Fibroblast of the aortic adventitia (primary cell): ENCODE data around the gene MARF1. TPM values are rescaled to one million over a fixed set of nuclear protein-coding genes. Genes with fewer than 3 reads are reported as not detected.
"Not testable (repeated sequence)": the region's sequence is repeated elsewhere in the genome, so short reads cannot be mapped to it uniquely, and the experiment has no call there.

Experiments
- DNase-seq: peaks from one replicate; pipeline ENCODE4 v3.0.0-alpha.2; 2010; ENCODE audit warnings: low read depth
- H3K4me3 ChIP-seq: 2 replicates; pipeline ENCODE4 v1.5.1; 2011; ENCODE audit warnings: low read depth, mild to moderate bottlenecking, control low read depth, low read length, moderate library complexity
- CTCF ChIP-seq: IDR thresholded peaks from 2 replicates; pipeline ENCODE4 v1.5.1; 2011; ENCODE audit warnings: mild to moderate bottlenecking, low read length, control low read depth, inconsistent platforms; ENCODE audit not compliant: insufficient read depth
- total RNA-seq: library from RNA; depleted of rRNA; stranded (reverse); fragments of >200 nt; gene quantifications from 2 replicates; pipeline ENCODE4 v1.2.3, GENCODE V29; 2012; ENCODE audit warnings: low replicate concordance

Gene MARF1
- total RNA-seq, 1 donor: 27.1 TPM

- TF ChIP-seq CTCF: no peak
- peak; percentile 94 for DNase-seq
- H3K4me3 ChIP-seq: no peak overlapping the region
These were observed 70.5 kb downstream of the MARF1 start for GRCh38 chr16:15572329-15573001.

GRCh38 chr16:15571557-15571956 is 71.4 kb downstream of the MARF1 start:
- no peak overlapping the region for H3K4me3 ChIP-seq
- DNase-seq: no peak
- TF ChIP-seq CTCF: no peak

GRCh38 chr16:15570666-15571065 is 72.3 kb downstream of the MARF1 start:
- not testable (repeated sequence) for H3K4me3 ChIP-seq, DNase-seq

- no peak for TF ChIP-seq CTCF
- no peak overlapping the region for H3K4me3 ChIP-seq
- DNase-seq: no peak
These were observed 75.1 kb downstream of the MARF1 start for GRCh38 chr16:15567823-15568222.

GRCh38 chr16:15566095-15566494 is 76.9 kb downstream of the MARF1 start:
- DNase-seq: no peak
- no peak overlapping the region for H3K4me3 ChIP-seq
- TF ChIP-seq CTCF: no peak

- no peak overlapping the region for H3K4me3 ChIP-seq
- peak; percentile 14 for DNase-seq
- no peak for TF ChIP-seq CTCF
These were observed 78.2 kb downstream of the MARF1 start for GRCh38 chr16:15564604-15565339.

- TF ChIP-seq CTCF: no peak
- DNase-seq: no peak
- no peak overlapping the region for H3K4me3 ChIP-seq
These were observed 83.8 kb downstream of the MARF1 start for GRCh38 chr16:15559176-15559575.
